Measurements from ENCODE around the gene CARHSP1.

DNA sequence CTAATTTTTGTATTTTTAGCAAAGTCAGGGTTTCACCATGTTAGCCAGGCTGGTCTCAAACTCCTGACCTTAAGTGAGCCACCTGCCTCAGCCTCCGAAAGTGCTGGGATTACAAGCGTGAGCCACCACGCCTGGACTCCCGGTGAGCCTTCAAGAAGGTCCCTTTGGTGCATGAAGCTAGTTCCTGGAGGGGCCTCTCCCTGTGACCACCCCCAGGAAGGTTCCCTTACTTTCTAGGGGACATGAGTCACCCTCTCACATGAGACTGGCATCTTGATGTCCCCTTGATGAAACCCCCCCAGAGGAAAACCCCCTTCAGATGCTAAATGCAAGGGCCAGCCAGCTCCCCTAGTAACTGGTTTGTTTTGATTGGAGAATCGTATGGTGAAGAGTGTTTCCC is 12.8 kb downstream of the CARHSP1 start:
- TF ChIP-seq SIN3A (IDR thresholded peaks at IDR 0.05; ENCODE audit: low read depth) (no peak), CTCF (IDR thresholded peaks at IDR 0.05 in 2 of 3, conservative IDR thresholded peaks at IDR 0.05 in 1 of 3; ENCODE audit: borderline replicate concordance in 1 of 3, insufficient read depth in 1 of 3, low read depth in 2 of 3, low read length in 2 of 3) (no peak), POLR2A (IDR thresholded peaks at IDR 0.05; ENCODE audit: borderline replicate concordance, extremely low read depth, insufficient read depth, insufficient read length) (no peak), ZFX (IDR thresholded peaks at IDR 0.05) (no peak), EZH2 (IDR thresholded peaks at IDR 0.05) (no peak)
- TF ChIP-seq, protein P1, sequence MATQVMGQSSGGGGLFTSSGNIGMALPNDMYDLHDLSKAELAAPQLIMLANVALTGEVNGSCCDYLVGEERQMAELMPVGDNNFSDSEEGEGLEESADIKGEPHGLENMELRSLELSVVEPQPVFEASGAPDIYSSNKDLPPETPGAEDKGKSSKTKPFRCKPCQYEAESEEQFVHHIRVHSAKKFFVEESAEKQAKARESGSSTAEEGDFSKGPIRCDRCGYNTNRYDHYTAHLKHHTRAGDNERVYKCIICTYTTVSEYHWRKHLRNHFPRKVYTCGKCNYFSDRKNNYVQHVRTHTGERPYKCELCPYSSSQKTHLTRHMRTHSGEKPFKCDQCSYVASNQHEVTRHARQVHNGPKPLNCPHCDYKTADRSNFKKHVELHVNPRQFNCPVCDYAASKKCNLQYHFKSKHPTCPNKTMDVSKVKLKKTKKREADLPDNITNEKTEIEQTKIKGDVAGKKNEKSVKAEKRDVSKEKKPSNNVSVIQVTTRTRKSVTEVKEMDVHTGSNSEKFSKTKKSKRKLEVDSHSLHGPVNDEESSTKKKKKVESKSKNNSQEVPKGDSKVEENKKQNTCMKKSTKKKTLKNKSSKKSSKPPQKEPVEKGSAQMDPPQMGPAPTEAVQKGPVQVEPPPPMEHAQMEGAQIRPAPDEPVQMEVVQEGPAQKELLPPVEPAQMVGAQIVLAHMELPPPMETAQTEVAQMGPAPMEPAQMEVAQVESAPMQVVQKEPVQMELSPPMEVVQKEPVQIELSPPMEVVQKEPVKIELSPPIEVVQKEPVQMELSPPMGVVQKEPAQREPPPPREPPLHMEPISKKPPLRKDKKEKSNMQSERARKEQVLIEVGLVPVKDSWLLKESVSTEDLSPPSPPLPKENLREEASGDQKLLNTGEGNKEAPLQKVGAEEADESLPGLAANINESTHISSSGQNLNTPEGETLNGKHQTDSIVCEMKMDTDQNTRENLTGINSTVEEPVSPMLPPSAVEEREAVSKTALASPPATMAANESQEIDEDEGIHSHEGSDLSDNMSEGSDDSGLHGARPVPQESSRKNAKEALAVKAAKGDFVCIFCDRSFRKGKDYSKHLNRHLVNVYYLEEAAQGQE (IDR thresholded peaks at IDR 0.05; ENCODE audit: low read depth) = no peak
- TF ChIP-seq, protein P2, sequence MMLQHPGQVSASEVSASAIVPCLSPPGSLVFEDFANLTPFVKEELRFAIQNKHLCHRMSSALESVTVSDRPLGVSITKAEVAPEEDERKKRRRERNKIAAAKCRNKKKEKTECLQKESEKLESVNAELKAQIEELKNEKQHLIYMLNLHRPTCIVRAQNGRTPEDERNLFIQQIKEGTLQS (IDR thresholded peaks at IDR 0.05) = no peak
